ENCODE data around the gene LEP.
"Not testable (repeated sequence)": the region's sequence is repeated elsewhere in the genome, so short reads cannot be mapped to it uniquely, and the experiment has no call there.

The LEP gene

GRCh38 chr7:128274246-128274883, 33.3 kb downstream of the LEP start:
- no peak for DNase-seq (ENCODE audit: low spot score)

- no peak for DNase-seq (ENCODE audit: low spot score)
Observed at GRCh38 chr7:128274884-128275603, 34.0 kb downstream of the LEP start.

GRCh38 chr7:128275681-128276080, 34.6 kb downstream of the LEP start:
- DNase-seq (ENCODE audit: low spot score) = no peak

GRCh38 chr7:128278366-128278765, 37.3 kb downstream of the LEP start:
- DNase-seq (ENCODE audit: low spot score) = no peak

GRCh38 chr7:128279124-128279713, 38.1 kb downstream of the LEP start:
- no peak for DNase-seq (ENCODE audit: low spot score)

GRCh38 chr7:128280451-128280850, 39.4 kb downstream of the LEP start:
- DNase-seq (ENCODE audit: low spot score) = not testable (repeated sequence)

GRCh38 chr7:128281605-128282380, 40.7 kb downstream of the LEP start:
- no peak for DNase-seq (ENCODE audit: low spot score)

GRCh38 chr7:128284102-128284501, 43.0 kb downstream of the LEP start:
- DNase-seq (ENCODE audit: low spot score) = no peak

- no peak for DNase-seq (ENCODE audit: low spot score)
Observed at GRCh38 chr7:128287556-128287955, 46.5 kb downstream of the LEP start.

- DNase-seq (ENCODE audit: low spot score) = not testable (repeated sequence)
Observed at GRCh38 chr7:128298004-128298403, 56.9 kb downstream of the LEP start.

GRCh38 chr7:128299109-128299607, 58.1 kb downstream of the LEP start:
- no peak for DNase-seq (ENCODE audit: low spot score)

- no peak for DNase-seq (ENCODE audit: low spot score)
Observed at GRCh38 chr7:128302139-128302538, 61.1 kb downstream of the LEP start.

- no peak for DNase-seq (ENCODE audit: low spot score)
Observed at GRCh38 chr7:128303133-128303532, 62.1 kb downstream of the LEP start.

GRCh38 chr7:128303643-128304042, 62.6 kb downstream of the LEP start:
- DNase-seq (ENCODE audit: low spot score) = no peak

GRCh38 chr7:128304212-128304611, 63.1 kb downstream of the LEP start:
- no peak for DNase-seq (ENCODE audit: low spot score)

- no peak for DNase-seq (ENCODE audit: low spot score)
Observed at GRCh38 chr7:128307061-128307460, 66.0 kb downstream of the LEP start.
